HG03060 (cell line): ENCODE measurements around the gene TMEM43.
A peak's percentile ranks its signal among the peaks of the same experiment; 100 is the strongest.
"Not testable (repeated sequence)": the region's sequence is repeated elsewhere in the genome, so short reads cannot be mapped to it uniquely, and the experiment has no call there.

Experiments
- ATAC-seq: cut with Tn5 transposase; IDR thresholded peaks from one replicate; pipeline ENCODE4 v1.9.1; 2021; ENCODE audit warnings: low read depth, moderate number of reproducible peaks; ENCODE audit not compliant: unreplicated experiment

Gene TMEM43

GRCh38 chr3:14120921-14121448, 3.9 kb upstream of the TMEM43 start:
- ATAC-seq, result not testable (repeated sequence)

DNA sequence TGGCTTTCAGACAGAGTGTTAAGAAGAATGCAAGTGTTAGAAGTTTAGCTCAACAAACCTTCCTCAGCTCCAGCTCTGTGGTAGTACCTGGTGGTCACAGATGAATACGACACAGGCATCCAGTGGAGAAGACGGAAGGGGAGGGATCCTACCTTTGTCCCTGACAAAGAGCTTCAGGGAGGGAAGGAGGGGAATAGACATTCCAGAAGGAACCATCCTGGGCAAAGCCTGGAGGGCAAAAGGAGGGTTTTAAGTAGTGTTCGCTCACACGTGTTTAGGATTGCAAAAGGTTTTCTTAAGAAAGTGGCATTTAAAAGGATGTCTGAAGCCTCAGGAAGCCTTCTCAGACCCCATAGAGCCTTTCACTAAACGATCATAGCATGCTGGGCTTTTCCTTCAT, 3.0 kb upstream of the TMEM43 start:
- no peak for ATAC-seq

DNA sequence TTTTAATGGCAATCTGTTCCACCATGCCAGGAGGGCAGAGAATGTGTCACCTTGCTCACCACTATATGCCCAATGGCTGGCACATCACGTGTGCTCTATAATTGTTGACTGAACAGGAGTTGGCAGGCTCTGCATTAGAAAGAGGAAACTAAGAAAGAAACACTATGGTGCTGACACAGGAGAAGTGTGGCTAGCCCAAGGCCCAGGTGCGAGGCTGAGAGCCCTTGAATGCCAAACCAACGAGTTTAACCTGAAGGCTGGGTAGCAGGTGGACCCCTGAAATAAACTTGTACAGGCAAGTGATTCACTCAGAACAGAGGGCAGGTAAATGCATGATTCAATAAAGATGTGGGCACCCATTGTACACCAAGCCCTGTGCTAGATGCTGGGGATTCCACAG, 2.6 kb upstream of the TMEM43 start:
- no peak for ATAC-seq

- ATAC-seq, result no peak
These were observed 1.3 kb upstream of the TMEM43 start for GRCh38 chr3:14123308-14124222.

- ATAC-seq, result peak; percentile 20
These were observed 633 bp upstream of the TMEM43 start for GRCh38 chr3:14124223-14124614.

- no peak for ATAC-seq
These were observed 553 bp downstream of the TMEM43 start for GRCh38 chr3:14125193-14126016.

DNA sequence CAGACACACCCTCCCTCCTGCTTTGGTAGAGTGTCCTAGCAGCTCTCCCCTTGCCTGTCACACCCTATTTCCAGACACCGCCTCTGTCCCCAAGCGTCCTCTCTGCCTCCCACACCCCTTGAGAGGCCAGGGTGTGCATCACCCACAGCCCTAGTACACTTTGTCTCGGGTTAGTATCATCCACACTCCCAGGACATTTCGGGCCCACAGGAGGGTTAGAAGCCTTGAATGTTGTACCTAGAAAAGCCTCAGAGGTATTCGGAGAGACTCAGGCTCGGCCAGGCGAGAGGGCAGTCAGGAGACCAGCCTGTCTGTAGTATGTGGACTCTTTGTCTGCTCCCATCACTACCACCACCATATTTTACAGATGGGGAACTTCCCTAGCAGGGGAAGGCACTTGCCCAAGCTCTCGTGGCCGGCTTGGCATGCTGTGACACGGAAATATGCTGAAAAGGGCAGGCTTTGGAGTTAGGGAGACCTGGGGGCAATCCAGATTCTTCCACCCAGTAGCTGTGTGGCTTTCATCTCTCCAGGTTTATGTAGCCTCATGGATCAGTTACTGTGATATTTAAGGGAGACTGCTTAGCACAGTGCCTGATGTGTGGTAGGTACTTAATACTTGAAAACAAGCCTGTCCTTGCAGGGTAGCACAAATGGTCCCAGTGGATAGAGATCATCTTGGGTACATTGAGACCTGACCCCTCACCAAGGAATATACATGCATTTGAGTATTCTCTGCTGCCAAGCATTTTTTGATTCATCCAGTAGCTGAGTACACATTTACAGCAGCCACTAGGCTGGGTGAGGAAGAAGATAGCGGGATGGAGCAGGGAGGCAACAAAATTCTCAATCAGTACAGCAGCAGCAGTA, 1.4 kb downstream of the TMEM43 start:
- ATAC-seq, result no peak

DNA sequence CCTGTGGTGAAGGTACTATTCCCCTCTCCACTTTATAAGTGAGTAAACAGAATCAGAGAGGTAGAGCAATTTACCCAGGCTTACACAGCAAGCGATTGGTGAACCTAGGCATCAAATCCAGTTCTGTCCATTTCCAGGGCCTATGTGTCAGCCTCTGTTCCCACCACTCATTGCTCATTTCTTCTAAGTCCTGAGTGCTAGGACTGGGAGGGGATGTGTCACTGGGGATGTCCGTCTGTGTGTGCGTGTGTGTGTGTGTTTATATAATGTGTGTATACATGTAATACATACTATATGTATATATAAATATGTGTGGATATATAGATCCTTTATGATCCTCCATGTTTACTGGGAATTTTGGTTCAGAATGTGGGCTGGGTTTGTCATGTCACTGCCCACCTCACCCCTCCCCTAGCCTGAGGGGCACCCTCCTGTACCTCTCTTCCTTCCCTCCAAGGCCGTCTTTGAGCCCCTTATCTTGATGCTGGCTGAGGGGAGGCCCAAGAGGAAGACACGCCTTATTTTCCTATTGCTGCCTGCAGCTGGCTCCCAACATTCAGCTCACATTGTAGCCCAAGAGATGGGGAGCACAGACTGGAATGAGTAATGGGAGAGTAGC, 2.1 kb downstream of the TMEM43 start:
- no peak for ATAC-seq

GRCh38 chr3:14127516-14128161, 2.8 kb downstream of the TMEM43 start:
- no peak for ATAC-seq

GRCh38 chr3:14128724-14129123, 3.9 kb downstream of the TMEM43 start:
- ATAC-seq, result no peak

GRCh38 chr3:14129296-14129695, 4.4 kb downstream of the TMEM43 start:
- no peak for ATAC-seq

- no peak for ATAC-seq
These were observed 5.4 kb downstream of the TMEM43 start for GRCh38 chr3:14130230-14130629.

- no peak for ATAC-seq
These were observed 5.9 kb downstream of the TMEM43 start for GRCh38 chr3:14130707-14131106.

DNA sequence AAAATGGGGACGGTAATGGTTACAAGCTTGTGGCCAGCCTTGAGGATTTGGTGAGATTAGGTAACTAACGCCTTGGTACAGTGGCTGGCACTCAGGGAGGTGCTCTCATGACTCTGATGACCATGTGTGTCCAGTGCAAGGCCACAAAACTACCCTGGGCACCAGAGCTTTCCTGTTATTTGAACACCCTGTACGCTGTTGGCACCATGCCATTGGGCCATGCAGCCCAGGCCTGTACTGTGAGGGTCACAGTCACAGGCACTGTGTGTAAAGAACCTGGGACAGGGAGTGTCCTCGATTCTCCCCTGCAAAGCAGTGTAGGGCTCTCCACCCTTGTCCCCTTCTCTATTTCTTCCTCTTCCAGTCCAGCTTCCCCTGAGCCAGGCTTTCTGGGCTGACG, 6.3 kb downstream of the TMEM43 start:
- no peak for ATAC-seq

DNA sequence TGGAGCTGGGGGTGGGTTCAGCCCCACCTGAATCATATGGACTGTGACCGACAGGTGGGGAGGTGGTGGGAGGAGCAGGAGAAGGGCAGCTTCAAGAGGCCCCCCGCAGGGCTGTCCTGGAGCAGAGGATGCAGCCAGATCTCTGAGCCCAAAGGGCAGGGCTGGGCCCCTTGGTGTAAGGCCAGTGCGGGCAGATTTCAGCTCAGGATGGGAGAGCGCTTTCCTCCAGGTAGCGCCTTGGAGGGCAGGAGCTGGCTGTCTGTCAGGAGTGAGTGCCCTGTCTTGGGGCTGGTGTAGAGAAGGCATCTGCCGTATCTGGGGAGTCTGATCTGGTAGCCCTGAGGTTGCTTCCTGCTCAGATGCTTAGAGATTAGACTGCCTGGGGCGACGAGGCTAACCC, 7.3 kb downstream of the TMEM43 start:
- ATAC-seq, result no peak

DNA sequence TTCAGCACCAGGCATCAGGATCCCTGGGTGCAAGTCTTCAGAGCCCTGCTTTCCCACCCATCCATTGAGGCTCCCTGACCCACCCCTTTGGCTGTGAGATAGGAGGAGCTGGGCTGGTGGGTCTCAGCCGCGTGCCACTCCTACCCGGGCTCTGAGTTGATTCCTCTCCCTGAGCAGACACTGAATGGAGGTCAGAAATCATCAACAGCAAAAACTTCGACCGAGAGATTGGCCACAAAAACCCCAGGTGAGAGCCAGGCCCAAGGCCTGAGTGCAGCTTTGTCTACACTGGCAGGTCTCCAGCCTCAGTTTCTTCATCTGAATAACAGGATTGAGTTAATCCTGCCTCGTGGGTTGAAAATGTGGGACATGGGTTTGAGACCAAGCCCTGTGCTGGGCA, 7.8 kb downstream of the TMEM43 start:
- no peak for ATAC-seq

- ATAC-seq, result no peak
These were observed 8.4 kb downstream of the TMEM43 start for GRCh38 chr3:14133188-14133800.

- ATAC-seq, result no peak
These were observed 9.0 kb downstream of the TMEM43 start for GRCh38 chr3:14133876-14134275.

- no peak for ATAC-seq
These were observed 9.4 kb downstream of the TMEM43 start for GRCh38 chr3:14134291-14134690.
